Thyroid gland (tissue), 4 donors: ENCODE data around the gene ACTR3C.
"Not testable (repeated sequence)": the region's sequence is repeated elsewhere in the genome, so short reads cannot be mapped to it uniquely, and the experiment has no call there.

ENCODE experiments used
- POLR2A ChIP-seq, 2 donors: fragments of 450-650 bp; IDR thresholded peaks; one replicate each; pipeline ENCODE4 v1.6.1; 2017; ENCODE audit warnings: antibody characterized with exemption in 2 of 2, mild to moderate bottlenecking in 2 of 2, moderate library complexity in 1 of 2
- TF ChIP-seq, protein P1 (sequence below), 6 experiments: fragments of 200-600 bp in 3 of 6; fragments of 450-650 bp in 3 of 6; sonication (generic) in 3 of 6; IDR thresholded peaks; one replicate each; pipeline ENCODE4 v1.5.1; 2016 to 2019; ENCODE audit warnings: antibody characterized with exemption in 6 of 6, mild to moderate bottlenecking in 2 of 6, inconsistent platforms in 1 of 6, moderate library complexity in 1 of 6

DNA sequence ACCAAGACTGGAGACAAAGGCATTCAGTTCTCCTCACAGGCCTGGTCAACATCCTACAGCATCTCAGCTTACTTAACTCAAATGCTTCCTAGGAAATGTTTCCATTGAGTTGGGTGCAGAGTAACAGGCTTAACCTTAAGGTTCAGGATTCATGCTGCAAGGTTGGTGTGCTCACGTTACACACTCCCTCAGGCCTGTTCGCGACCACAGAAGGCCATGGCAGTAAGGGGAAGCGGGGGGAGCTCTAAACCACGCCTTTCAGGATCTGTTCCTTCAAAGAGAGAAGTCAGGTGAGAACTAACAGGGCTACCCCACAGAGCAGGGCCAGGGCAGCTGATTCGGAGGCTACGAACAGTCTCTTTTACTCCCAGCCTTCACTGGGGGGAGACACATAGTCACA, 35.5 kb downstream of the ACTR3C start:
- TF ChIP-seq, protein P1, sequence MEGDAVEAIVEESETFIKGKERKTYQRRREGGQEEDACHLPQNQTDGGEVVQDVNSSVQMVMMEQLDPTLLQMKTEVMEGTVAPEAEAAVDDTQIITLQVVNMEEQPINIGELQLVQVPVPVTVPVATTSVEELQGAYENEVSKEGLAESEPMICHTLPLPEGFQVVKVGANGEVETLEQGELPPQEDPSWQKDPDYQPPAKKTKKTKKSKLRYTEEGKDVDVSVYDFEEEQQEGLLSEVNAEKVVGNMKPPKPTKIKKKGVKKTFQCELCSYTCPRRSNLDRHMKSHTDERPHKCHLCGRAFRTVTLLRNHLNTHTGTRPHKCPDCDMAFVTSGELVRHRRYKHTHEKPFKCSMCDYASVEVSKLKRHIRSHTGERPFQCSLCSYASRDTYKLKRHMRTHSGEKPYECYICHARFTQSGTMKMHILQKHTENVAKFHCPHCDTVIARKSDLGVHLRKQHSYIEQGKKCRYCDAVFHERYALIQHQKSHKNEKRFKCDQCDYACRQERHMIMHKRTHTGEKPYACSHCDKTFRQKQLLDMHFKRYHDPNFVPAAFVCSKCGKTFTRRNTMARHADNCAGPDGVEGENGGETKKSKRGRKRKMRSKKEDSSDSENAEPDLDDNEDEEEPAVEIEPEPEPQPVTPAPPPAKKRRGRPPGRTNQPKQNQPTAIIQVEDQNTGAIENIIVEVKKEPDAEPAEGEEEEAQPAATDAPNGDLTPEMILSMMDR (IDR thresholded peaks at IDR 0.05), result not testable (repeated sequence)
- not testable (repeated sequence) for TF ChIP-seq POLR2A (IDR thresholded peaks at IDR 0.05)
